Activated CD8-positive, alpha-beta memory T cell treated with anti-CD3 and anti-CD28 coated beads, Interleukin-2, amount 50 U/mL, for 4 hours (primary cell): Measurements from ENCODE around the gene MORN5.

Experiments used
- DNase-seq: peaks from one replicate; pipeline ENCODE4 v3.0.0-alpha.2; 2020

The MORN5 gene

DNA sequence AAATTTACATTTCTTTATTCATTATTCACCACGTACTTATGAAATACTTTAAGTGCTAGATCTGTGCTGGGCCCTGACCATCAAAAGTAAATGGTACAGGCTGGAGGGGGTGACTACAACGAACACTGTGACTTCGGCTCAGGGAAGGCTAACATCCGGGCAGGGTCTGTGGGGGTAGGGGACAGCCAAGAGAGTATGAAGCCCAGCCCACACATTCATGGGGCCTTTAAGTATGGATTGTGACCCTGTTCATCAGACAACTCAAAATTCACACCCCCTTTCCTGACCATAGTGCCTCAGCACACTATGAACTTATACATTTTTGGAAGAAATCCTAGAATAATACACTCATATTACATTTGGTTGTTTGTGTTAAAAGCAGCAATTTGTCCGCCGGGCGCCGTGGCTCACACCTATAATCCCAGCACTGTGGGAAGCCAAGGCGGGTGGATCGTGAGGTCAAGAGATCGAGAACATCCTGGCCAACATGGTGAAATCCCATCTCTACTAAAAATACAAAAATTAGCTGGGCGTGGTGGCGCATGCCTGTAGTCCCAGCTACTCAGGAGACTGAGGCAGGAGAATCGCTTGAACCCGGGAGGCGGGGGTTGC lies 33.3 kb downstream of the MORN5 start:
- no peak for DNase-seq

DNA sequence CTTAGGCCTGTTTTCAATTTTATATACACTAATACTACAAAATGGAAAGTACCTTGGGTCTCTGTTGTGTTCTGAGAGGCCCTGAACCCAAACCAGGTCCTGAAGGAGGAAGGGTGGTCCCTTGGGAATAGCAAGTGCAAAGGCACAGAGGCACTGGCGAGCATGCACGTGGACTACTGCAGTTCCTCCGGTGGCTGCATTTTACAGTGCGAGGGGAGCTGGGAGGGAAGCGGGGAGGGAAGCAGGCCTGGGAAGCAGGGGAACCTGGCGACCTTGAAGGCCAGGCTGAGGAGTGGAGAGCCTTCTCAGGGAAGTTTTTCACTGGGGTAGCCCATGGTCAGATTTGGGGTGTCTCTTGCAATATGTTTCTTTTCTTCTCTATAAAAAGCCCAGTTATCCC lies 33.9 kb downstream of the MORN5 start:
- no peak for DNase-seq

DNA sequence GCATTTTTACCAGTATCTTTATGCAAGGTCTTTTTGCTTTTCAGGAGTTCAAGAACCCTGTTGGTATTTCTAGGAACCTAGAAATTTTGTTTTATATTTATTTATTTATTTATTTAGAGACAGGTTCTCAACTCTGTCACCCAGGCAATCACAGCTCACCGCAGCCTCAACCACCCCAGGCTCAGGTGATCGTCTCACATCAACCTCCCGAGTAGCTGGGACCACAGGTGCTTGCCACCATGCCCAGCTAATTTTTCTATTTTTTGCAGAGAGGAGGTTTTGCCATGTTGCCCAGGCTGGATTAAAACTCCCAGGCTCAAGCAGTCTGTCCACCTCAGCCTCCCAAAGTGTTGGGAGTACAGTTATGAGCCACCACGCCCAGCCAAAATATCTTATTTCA lies 36.2 kb downstream of the MORN5 start:
- DNase-seq, result no peak

DNA sequence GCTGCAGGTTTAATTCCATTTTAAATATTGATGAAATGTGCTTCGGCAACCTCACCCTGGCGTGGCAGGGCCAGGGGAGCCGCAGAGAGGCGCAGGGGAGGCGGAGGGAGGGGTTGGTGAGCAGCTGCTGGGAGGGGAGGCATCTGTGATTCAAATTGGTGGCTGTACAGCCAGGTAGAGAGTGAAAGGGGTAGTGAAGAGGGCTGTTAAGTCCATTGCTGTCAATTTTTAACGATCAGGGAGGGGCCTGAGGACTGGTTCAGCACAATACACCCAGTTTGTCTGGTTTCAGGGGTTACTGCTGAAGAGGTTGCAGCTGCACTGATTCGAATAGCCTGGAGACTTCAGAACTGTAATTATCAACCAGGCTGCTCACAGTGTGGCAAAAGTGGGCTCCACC lies 37.7 kb downstream of the MORN5 start:
- no peak for DNase-seq

DNA sequence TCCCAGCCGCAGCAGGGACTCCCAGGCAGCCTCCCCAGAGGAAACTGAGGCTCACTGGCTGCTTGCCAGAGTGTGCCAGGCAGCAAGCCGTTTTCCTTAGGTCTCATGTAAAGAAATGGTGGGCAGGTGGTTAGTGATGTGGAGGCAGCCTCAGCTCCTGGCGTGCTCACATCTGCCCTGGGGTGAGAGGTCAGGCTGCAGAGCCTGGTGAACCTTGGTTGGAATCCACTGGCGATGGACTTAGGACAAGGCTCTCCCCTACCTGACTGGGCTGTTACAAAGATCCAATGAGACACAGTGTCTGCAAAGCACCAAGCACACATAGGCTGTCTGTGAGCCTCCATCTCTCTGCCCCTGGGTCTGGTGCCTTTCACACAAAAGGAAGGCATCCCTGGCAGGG lies 38.2 kb downstream of the MORN5 start:
- no peak for DNase-seq

DNA sequence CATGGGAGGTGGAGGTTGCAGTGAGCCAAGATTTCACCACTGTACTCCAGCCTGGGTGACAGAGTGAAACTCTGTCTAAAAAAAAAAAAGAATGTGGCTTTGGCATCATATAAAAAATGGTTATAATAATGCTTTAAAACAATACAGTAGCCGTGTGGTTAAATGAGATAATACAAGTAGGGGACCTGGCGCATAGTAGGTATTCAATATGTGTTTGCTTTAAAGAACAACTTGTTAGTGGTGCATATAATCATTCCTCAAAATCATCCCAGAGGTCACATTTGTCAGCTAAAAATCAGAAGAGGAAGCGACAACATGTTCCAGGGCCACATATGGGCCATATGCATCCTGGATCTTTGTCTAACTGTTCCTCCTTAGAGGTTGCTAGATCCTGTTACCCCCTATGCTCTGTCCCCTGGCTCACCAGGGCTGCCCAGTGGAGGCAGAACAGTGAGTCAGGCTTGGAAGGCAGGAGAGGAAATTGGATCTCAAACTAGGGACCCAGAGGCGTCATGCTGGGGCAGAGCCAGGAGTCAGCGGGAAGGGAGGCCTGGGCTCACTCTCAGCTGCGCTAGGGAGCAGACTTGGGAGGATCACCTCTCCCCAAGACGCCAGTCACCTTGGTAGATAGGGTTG lies 41.4 kb downstream of the MORN5 start:
- DNase-seq, result no peak

DNA sequence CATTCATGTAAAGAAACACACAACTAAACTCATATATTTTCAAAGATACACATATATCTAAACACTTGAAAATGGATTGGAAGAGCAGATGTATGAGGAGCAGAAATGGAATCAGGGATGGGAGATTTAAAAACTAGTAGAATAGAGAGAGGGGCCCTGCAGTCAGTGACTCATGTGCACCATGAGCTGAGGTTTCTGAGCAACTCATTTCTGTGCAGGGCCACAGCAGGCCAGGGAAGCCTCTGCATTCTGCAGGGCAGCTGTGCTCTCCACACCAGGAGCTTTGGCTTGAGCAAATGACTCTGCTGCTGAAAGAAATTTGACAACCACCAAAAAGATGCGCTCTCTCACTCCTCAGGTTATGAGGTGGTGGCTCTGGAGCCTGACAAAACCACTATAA lies 41.9 kb downstream of the MORN5 start:
- no peak for DNase-seq

DNA sequence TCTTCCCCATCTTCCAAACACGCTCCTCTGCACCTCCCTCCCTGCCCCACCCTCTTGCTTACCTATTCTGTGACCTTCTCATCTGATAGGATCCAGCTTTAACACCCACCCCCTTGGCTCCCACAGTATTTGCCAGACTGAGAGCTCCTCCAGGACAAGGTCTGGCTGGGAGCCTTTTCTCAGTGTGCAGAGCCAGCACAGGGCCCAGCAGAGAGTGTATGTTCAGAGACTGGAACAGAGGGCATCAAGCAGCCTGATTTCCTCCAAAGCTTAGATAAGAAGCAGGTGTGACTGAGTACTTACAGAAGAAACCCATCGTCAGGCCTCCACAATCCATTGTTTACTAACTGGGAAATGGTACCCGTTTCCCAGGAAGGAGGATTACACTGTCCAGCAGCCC lies 42.4 kb downstream of the MORN5 start:
- no peak for DNase-seq

DNA sequence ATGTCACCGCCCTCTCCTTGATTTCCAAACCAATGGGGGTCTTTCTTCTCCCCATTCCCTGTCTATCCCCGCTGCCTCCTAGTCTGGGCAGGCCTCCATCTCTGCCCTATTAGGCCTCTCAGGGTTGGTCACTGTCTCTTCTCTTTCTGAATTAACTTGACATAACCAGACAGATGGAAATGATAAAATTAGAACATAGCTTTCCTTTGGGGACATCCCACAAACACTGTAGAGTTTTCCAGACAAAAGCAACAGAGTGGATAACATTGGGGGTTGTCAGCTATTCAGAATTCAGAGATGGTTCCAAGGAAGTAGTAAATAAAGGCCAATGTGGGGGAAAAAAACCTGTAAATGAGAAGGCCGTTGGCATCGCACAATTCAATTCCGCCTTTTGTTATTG lies 44.3 kb downstream of the MORN5 start:
- DNase-seq, result no peak

DNA sequence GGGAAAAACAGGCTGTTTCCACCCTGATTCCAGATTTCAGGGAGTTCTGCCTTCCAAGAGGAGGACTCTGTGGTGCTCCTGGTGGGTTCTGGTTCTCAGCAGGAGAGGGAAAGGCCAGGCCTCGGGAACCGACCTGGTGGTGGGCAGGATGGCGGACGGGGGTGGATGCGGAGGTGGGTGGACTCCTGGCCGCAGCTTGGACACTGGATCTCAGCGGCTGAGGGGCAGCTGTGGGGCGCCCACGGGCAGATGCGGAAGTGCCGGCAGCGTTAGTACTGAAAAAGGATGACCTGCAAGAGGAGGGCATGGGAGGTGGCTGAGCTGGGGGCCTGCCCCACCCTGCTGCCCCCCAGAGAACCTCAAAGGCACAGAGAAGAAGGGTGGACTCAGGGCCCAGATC lies 44.8 kb downstream of the MORN5 start:
- DNase-seq, result no peak

DNA sequence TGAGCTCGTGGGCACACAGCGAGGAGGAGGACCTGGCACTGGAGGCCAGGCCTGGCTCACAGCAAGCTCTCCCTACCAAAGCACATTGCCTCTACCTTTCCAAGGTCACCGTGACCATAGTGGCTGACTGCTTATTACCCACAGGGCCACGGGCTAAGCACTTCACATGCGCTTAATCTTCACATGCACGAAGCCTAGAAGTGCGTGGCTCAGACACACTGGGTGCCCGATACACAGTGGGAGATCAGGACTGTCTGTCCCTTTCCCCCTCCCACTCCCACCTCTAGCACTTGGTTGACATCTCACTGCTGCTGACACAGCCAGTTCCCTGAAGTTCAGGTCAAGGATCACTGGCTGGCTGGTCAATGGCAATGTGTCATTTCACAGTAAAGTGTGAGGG lies 45.5 kb downstream of the MORN5 start:
- no peak for DNase-seq

DNA sequence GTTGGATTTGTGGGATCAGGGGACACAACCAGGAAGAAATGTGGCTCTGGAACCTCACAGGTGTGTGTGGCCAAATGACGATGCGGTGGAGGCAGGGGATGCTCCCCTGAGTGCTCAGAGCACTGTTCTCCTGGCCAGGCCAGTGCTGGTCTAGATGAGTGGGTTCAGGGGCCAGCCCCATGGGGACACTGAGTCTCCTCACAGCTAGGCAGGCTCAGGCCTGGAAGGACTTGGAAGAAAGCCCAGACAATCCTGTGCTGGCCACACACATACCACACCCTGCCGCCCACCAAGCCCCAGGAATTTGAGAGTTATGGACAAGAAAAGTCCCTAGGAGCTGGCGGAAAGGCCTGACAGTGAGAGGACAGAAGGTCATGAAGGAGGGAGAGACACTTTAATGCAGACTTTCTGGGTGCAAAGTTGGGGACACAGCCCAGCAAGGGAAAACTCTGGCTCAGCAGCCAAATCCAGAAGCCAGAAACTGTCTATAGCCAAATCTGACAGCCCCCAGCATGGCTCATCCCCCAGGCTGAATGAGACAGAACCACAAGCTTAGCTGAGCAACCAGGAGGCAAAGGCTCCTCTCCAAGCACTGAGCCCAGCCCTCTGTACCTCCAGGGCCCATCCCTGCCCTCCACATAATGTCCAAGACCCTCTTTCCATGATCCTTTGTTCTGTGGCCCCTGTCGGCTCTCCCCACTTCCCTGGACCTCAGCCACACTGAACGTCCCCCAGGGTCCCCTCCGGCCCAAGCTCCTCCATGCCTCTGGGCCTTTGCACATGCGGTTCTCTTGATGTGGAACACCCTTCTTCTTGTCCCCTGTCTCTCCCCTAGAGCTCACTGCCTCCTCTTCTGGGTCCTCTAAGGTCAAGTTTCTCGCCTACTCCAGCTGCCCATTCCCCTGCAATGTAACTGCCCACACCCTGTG lies 46.7 kb downstream of the MORN5 start:
- DNase-seq, result no peak

DNA sequence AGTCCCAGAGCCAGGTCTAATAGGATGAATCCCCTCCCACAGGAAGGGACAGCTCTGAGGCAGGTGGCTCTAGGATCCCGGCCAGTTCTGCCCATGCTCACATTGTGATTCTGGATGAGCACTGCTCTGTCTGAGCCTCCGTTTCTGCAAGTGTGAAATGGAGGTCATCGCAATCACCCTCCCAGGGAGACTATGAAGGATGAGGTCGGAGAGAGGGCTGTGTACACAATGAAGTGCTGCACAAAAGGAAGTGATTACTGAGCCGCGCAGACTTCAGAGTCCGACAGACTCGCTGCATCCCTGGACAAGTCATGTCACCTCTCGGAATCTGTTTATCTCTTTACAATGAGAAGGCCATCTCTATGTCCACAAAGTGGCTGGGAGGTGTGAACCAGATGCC lies 47.4 kb downstream of the MORN5 start:
- DNase-seq, result no peak

DNA sequence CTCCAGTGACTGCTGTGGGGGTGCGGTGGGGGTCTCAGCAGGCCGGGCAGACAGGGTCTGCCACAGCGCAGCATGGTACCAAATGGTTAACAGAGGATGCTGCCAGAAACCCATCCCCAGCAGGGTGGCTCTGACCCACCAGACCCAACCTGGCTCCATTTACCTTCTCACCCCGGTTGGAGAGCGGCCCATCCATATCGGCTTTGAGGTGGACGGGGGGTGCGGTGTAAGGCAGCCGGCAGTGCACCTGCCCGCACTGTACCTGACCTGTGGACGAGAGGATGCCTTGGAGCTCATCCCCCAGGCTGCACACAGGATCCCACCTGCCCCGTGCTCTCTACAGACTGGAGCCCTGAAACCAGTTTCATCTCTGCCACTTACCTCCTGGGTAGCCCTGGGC lies 49.7 kb downstream of the MORN5 start:
- no peak for DNase-seq

DNA sequence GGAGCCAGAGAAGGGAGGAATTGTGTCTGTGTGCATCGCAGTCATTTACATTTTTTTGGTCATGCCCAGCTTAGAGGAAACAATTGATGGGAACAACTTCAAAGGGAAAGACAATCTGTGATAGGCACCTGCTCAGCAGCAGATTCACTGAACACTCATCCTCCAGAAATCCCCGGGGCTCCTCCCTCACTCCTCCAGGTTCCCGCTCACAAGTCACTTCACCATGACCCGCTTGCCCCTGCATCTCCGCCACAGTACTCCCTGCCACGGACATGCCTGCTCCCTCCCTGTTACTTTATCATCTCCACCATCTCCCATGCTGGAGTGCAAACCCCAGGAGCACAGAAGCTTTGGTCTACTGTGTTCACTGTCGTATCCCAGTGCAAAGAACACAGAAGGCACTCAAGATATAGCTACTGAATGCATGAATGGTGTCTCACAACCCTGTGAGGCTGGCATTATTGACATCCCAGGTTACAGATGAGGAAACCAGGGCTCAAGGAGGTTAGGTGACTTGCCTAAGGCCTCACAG lies 52.8 kb downstream of the MORN5 start:
- DNase-seq, result no peak

DNA sequence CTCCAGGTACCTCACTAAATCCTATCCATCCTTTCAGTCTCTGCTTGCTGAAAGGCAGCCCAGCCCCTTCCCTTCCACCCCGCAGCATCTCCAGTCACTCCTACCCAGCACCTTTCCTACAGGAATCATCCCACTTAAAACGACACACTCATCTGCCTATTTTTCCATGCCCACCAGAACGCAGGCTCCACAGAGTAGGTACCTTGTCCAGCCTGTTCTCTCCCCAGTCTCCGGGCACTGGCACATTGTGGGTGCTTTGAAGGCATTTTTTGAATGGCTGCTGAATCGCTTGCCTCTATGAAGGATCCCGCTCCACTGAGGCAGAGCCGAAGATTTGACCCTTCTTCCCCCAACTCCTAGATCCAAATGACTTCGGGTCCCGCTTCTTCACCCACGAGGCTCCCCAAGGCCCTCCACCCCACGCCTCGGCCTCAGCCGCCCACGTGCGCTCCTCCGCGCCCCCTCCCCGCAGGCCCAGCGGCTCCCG lies 53.4 kb downstream of the MORN5 start:
- no peak for DNase-seq

DNA sequence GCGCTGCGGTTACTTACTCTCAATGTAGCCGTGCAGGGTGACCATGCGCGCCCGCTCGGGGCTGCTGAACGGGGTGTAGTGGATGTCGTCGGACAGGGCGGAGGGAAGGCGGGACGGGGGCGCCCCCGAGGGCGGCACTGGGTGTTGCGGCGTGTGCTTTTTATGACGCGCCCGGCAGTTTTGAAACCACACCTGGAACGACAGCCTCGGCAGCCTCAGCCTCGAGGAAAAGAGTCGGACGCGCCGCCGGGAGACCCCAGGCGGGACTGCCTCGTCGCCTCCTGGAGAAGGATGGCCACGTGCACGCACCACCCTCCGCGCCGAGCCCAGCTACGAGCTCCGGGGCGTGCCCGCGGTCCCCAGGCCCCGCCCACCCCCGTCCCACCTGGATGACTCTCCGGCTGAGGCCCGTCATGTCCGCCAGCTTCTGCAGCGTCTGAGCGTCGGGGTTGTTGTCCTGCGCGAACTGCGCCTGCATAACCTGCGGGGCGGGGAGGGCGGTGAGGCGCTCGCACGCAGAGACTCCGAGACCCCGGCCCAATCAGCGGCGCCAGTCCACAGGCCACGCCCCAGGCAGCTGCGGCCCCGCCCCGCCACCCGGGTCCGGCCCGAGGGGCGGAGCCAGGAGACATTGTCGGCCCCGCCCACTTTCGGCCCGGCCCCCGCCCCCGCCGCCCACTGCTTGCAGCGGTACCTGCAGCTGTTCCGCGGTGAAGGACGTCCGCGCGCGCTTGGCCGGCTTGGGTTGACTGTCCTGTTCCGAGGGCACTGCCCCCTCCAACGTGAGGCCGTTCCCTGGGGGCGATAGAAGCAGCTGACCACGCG lies 54.1 kb downstream of the MORN5 start:
- DNase-seq, result peak; percentile 31

DNA sequence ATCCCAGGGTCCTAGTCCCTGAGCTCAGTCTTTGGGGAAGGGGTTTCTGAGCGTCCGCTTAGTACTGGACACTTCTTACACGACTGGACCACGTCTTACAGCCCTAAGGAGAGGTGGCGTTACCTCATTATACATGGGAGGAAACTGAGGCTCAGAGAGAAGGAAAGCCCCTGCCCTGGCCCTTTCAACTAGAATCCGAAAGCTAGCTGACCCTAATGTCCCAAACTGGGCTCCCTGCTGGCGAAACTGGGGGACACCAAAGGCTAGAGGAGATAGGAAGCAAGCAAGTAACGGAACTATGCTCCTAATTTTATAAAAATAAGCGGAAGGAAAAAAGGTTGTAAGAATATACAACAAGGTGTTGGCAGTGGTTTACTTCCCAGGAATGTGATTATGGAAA lies 54.8 kb downstream of the MORN5 start:
- no peak for DNase-seq

DNA sequence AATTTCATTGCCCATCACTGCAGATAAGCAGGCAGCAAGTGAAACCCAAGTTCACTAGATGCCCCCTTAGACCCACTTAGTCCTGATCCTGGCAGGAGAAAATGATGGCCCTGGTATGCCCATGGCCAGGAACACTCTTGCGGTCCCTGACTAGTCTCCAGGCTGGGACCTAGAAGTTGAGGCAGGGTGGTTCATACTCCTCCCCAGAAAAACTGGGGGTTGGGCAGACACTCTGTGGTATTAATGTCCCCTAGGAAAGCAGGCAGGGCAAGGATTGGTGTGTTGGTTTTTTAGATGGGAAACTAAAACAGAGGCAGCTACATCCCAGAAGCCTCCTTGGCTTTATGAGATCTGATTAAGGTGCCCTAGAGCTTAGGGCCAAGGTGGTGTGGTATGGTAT lies 56.0 kb downstream of the MORN5 start:
- DNase-seq, result no peak

DNA sequence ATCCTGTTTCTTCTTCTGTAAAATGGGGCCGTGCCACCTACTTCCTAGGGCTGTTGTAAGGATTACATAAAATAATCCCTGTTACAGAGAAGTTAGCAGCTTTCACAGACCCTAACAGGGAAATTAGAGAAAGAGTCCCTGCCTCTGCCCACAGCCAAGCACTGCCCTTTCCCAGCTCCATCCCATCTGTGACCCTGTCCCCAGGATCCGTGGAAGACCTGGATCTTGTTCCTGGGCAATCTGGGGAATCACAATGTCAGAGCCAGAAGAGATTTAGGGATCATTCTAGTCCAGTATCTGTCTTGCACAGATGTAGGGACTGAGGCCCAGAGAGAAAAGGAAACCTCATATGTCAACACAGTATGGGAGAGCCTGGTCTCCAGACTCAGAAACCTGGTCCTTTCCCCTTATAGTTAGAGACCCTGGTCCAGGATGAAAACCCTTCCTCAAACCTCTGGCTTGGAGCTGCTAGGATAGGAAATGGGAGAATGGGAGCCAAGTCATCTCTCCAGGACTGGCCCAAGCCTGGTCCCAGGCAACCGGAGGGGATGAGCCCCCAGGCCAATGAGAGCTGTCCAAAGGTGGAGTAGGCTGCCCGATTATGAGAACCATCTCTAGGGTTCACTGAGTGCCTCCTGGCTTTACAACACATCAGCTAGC lies 56.6 kb downstream of the MORN5 start:
- no peak for DNase-seq

DNA sequence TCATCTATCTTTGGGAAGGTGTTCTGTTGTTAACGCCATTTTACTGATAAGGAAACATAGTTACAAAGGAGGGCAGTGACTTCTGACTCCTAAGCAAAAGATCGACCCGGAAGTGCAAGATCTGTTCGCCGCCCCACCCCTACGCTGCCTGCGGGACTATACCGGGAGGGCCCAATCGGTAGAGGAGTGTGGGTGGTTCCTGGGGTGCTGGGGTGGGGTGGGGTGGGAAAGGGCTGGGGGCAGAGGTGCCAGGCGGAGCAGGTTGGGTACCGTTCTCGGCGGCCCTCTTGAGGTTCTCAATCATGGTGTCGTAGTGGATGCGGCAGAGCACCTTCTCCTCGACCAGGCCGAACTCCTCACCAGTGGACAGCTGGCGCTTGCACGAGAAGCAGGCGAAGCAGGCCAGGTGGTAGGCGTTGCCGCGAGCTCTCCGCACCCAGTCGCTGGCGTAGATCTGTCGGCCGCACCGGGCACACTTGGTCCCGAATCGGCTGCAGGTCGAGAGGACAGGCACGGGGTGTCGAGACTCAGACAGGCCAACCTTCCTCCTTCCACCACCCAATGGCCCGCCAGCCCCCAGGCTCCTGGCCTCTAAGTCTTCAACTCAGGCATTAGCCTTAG lies 57.2 kb downstream of the MORN5 start:
- DNase-seq, result no peak

DNA sequence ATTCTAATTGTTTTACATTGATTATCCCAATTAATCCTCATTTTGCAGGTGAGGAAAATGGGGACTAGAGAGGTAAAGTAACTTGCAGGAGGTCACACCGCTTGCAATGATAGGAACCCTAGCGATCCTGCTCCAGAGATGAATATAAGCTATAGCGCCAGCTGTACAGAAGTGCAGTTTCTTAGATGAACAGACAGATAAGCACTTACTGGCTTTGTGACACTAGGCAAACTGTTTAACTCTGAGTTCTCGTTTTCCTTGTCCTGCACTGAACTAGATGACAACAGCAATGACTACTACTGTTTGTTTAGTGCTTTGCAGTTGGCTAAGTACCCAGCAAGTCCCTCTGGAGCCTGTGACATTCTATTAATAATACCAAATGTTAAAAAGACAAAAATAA lies 57.9 kb downstream of the MORN5 start:
- DNase-seq, result no peak
